GM18868 (cell line): ENCODE results near the gene MAPT.

Experiments used
- ATAC-seq: cut with Tn5 transposase; IDR thresholded peaks from one replicate; pipeline ENCODE4 v1.9.1; 2021; ENCODE audit warnings: mild to moderate bottlenecking, moderate library complexity; ENCODE audit not compliant: unreplicated experiment

MAPT gene

DNA sequence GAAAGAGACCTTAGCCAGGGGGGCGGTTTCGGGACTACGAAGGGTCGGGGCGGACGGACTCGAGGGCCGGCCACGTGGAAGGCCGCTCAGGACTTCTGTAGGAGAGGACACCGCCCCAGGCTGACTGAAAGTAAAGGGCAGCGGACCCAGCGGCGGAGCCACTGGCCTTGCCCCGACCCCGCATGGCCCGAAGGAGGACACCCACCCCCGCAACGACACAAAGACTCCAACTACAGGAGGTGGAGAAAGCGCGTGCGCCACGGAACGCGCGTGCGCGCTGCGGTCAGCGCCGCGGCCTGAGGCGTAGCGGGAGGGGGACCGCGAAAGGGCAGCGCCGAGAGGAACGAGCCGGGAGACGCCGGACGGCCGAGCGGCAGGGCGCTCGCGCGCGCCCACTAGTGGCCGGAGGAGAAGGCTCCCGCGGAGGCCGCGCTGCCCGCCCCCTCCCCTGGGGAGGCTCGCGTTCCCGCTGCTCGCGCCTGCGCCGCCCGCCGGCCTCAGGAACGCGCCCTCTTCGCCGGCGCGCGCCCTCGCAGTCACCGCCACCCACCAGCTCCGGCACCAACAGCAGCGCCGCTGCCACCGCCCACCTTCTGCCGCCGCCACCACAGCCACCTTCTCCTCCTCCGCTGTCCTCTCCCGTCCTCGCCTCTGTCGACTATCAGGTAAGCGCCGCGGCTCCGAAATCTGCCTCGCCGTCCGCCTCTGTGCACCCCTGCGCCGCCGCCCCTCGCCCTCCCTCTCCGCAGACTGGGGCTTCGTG, at the start of gene MAPT:
MAPT (plus strand) TSS at position 533 of the 763 bp plus-strand sequence. CDS start 67,784 bp downstream, outside the sequence.
- ATAC-seq = peak; percentile 43

DNA sequence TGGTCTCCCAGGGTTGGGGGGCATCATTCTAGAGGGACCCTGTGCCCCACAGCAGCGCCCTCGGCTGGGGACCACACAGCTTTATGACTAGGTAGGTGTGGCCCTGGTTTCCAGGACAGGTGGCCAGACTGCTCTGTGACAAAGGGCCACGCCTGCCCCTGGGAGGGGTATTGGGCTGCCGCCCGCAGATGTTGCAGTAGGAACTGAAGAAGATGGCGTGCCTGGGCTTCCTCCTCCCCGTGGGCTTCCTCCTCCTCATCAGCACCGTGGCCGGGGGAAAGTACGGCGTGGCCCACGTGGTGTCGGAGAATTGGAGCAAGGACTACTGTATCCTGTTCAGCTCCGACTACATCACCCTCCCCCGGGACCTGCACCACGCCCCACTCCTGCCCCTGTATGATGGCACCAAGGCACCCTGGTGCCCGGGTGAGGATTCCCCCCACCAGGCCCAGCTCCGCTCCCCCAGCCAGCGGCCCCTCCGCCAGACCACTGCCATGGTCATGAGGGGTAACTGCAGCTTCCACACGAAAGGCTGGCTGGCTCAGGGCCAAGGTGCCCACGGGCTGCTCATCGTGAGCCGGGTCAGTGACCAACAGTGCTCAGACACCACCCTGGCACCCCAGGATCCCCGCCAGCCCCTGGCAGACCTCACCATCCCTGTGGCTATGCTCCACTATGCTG, 49.5 kb upstream of the MAPT start, which contains the start of gene SPPL2C:
SPPL2C (plus strand) TSS at position 187 of the 681 bp plus-strand sequence; CDS start at position 213, 26 bp downstream.
- ATAC-seq = no peak

DNA sequence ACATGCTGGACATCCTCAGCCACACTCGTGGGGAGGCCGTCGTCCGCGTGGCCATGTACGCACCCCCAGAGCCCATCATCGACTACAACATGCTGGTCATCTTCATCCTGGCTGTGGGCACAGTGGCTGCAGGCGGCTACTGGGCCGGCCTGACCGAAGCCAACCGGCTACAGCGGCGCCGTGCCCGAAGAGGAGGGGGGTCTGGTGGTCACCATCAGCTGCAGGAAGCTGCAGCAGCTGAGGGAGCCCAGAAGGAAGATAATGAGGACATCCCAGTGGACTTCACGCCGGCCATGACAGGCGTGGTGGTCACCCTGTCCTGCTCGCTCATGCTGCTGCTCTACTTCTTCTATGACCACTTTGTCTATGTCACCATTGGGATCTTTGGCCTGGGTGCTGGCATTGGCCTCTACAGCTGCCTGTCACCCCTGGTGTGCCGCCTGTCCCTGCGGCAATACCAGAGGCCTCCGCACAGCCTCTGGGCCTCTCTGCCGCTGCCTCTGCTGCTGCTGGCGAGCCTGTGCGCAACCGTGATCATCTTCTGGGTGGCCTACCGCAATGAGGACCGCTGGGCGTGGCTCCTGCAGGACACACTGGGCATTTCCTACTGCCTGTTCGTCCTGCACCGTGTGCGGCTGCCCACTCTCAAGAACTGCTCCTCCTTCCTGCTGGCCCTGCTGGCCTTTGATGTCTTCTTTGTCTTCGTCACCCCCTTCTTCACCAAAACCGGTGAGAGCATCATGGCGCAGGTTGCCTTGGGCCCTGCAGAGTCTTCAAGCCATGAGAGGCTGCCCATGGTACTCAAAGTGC, 48.8 kb upstream of the MAPT start:
- no peak for ATAC-seq

DNA sequence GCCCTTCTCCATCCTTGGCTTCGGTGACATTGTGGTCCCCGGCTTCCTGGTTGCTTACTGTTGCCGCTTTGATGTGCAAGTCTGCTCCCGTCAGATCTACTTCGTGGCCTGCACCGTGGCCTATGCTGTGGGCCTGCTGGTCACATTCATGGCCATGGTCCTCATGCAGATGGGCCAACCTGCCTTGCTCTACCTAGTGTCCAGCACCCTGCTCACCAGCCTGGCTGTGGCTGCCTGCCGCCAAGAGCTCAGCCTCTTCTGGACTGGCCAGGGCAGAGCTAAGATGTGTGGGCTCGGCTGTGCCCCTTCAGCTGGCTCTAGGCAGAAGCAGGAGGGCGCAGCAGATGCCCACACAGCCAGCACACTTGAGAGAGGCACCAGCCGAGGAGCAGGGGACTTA, 48.1 kb upstream of the MAPT start:
- ATAC-seq = no peak

DNA sequence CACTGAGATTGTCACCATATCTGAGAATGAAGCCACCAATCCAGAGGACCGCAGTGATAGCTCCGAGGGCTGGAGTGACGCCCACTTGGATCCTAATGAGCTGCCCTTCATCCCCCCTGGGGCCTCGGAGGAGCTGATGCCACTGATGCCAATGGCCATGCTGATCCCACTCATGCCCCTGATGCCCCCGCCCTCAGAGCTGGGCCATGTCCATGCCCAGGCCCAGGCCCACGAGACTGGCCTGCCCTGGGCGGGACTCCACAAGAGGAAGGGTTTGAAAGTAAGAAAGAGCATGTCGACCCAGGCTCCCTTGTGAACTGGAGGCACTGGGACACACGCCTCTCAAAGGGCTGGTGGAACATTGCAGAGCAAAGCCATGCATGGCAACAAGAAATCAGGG, 47.7 kb upstream of the MAPT start:
- ATAC-seq = no peak

DNA sequence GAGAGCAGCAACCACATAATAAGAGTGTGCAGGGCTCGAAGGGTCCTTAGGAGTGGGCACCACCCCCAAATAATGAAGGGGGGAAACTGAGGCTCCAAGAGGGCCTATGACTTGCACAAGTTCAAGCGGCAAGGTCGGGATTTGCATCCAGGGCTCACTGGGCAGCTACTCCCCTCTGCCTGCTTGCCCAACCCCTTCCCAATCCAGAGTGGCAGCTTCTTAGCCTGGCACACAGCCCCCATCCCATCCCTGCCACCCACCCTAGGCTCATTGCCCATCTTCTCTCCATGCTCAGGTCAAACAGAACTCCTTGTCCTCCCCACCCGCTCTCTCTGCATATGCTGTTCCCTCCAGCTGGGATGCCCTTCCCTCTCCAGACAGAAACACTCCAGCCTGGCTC, 47.3 kb upstream of the MAPT start:
- no peak for ATAC-seq

DNA sequence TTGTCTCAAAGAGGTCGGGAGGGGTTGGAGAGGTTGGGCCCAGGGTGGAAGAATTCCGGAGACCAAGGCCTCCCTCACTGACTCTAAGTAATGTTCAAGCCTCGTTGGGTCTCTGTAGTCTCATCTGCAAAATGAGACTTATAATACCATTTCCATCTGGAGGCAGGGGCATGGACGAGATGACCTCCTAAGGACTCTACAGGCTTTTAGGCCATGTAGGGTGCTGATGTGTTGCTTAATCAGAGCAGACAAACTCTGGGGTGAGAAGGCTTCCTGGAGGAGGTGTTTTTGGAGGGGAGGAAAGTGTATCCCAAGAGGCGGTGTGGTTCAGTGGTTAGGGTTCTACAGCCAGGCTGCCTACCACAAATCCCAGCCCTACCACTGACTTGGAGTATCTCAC, 46.6 kb upstream of the MAPT start:
- no peak for ATAC-seq

DNA sequence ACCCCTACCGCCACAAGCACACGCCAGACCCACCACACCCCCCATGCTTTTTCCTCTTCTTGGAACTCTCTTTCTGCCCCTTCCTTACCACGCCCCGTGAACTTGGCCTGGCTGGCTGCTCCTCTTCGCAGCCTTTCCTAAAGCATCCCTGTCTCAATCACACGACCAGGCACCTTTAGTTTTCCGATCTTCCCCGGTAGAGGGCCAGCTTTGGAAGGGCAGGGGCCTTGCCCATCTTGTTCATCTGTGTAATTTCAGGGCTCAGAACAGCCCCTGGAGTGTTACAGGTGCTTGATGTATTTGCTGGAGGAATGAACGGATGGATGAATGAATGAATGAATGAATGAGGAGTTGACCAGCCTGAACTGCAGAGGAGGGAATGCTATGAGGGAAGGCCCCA, 45.9 kb upstream of the MAPT start:
- no peak for ATAC-seq

- ATAC-seq = no peak
Measured at GRCh38 chr17:45848868-45849535, 45.4 kb upstream of the MAPT start.

GRCh38 chr17:45849536-45849990, 44.8 kb upstream of the MAPT start:
- ATAC-seq = no peak

- ATAC-seq = no peak
Measured at GRCh38 chr17:45850011-45850410, 44.3 kb upstream of the MAPT start.

- no peak for ATAC-seq
Measured at GRCh38 chr17:45850468-45850867, 43.9 kb upstream of the MAPT start.

DNA sequence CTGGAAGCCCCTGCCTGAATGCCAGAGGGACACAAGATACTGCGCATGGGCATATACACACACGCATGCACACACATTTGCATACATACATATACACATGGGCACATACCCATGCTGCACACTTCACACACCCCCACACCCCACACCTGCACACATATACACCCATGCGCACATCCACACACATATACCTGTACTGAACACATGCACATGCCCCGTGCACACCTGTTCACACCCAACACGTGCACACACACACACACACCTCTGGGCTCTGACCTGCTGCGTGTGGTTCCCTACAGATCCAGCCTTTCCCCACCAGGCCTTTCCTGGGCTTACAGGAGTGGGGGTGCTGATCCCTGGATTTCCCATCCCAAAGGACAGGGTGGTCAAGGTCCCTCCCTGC, 43.3 kb upstream of the MAPT start:
- no peak for ATAC-seq

DNA sequence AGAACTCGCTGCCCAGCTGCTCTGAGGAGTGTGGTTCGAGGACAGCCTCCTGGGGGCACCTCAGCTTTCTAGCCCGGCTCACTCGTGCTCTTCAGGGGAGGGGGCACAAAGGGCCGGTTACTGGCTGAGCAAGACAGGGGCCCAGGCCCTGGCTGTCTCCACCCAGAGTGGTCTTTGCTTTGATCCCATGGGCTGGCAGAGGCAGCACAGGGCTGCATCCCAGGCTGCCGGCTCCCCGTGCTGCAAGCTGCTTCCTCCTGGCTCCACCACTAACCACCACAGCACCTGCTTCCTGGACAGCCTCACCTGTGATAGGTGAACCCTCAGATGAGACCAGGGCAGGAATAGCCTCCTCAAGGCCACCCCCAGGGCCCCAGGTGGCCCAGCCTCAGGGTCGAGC, 42.9 kb upstream of the MAPT start:
- no peak for ATAC-seq

DNA sequence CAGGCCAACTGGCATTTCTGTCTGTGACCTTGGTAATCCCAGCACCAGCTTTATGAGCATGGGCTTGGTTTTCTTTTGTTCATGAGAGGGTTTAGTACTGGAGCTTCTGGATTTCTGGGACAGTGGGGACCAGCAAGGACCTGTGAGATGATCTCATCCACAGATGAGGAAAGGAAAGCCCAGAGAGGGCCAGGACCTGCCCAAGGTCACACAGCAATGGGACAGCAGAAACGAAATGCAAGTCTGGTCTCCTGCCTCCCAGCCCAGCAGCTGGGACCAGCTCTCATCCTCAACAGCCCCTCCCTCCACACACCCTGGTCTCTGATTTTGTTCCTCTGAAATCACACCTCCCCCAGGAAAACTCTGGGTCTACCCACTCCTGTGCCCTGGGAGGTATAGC, 42.5 kb upstream of the MAPT start:
- ATAC-seq = no peak

- no peak for ATAC-seq
Measured at GRCh38 chr17:45852535-45853297, 41.6 kb upstream of the MAPT start.

GRCh38 chr17:45854209-45854608, 40.1 kb upstream of the MAPT start:
- no peak for ATAC-seq

DNA sequence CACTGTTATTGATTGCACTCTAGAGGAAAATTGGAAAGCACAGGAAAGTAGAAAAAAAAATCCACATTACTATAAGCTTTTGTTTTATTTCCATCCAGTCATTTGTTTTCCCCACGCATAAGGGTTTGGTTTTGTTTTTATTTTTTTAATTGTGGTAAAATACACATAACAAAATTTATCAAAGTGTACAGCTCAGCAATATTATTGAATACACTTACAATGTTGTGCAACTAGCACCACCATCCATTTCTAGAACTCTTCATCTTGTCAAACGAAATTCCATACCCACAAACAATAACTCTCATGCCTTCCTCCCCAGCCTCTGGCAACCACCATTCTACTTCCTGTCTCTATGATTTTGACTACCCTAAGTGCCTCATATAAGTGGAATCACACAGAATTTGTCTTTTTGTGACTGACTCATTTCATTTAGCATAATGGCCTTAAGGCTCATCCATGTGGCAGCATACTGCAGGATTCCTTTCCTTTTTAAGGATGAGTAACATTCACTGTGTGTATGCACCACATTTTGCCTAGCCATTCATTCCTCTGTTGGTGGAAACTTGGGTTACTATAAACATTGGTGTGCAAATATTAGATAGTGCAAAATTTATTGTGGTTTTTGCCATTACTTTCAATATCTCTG, 38.5 kb upstream of the MAPT start:
- ATAC-seq = no peak

GRCh38 chr17:45857977-45858708, 36.2 kb upstream of the MAPT start:
- no peak for ATAC-seq
